SKM-1 treated with dmso at 0.1 percent for 144 hours (cell line): ENCODE measurements around the gene NANS.
"Not testable (repeated sequence)": the region's sequence is repeated elsewhere in the genome, so short reads cannot be mapped to it uniquely, and the experiment has no call there.

Experiments used
- DNase-seq: peaks from one replicate; lab custom pipeline; 2025; ENCODE audit not compliant: unreplicated experiment; lab: John Stamatoyannopoulos, UW

NANS gene, protein sequence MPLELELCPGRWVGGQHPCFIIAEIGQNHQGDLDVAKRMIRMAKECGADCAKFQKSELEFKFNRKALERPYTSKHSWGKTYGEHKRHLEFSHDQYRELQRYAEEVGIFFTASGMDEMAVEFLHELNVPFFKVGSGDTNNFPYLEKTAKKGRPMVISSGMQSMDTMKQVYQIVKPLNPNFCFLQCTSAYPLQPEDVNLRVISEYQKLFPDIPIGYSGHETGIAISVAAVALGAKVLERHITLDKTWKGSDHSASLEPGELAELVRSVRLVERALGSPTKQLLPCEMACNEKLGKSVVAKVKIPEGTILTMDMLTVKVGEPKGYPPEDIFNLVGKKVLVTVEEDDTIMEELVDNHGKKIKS

DNA sequence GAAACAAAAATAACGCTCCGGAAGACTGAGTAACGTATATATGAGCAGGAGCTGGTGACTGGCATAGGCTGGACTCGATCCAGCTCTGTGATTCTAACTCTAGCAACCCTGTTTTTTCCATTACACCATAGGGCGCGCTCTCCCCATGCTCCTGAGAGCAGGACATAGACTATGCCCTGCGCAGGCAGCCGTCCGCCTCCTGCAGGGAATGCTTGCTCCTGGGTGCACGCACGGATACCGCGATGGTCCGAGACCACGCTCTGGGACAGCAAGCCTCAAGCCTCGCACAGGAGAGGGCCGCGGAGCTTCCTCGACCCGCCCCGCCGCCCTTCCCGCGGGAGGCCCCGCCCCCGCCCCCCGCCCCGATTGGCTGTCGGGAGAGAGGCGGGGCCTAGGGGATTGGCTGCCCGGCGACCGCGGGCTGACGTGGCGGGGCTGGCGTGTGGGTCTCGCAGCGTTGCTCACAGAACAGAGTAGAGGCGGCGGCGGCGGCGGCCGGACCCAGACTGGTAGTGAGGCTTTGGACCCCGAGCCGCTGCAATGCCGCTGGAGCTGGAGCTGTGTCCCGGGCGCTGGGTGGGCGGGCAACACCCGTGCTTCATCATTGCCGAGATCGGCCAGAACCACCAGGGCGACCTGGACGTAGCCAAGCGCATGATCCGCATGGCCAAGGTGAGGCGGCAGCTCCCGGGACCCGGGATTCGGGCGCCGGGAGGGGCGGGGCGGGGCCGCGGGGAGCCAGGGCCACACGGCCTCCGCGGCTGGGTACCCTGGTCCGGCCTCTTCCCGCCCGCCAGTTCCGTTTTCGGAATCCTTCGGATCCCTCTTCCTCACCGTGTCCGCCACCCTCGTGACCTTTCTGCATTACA, at the start of gene NANS:
TSS of gene NANS (plus strand) at position 464 of the 869 bp plus-strand sequence. CDS start at position 541, 77 bp downstream.
- DNase-seq: peak; percentile 71

DNA sequence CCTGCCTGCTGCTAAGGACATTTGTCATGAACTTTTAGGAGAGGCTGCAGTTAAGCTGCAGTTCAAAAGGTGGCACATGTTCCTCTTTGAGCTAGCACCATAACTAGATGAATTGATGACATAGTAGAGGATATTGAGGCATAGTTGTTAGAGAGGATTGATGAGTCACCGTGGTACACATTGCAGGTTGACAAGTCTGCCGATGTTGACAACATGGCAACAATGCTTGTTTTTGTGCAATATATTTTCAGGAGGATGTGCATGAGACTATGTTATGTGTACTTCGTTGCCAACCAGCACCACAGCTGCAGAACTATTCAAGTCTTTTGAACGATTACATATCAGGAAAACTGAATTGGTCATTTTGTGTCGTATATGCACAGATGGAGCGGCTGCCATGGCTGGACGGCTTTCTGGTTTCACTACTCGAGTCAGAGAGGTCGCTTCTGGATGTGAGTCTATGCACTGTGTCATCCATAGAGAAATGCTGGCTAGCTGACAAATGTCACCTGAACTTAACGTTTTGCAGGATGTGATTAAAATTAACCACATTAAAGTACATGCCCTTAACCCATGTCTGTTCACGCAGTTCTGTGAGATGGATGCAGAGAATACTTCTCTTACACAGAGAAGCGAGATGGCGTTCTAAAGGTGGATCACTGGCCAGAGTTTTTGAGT, 49.1 kb upstream of the NANS start:
- DNase-seq: no peak

DNA sequence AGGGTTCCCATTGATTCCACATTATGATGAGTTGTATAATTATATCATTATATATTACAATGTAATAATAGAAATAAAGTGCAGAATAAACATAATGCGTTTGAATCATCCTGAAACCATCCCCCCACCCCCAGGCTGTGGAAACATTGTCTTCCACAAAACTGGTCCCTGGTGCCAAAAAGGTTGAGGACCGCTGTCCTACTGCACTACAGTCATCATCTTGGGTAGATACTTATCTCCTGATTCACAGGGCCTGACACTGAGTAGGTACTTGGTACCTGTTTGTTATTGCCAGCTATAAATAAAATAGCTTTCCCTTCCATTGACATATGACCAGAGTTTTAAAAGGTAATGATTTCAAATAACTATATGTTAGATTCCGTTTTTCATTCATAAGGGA, 47.8 kb upstream of the NANS start:
- no peak for DNase-seq

DNA sequence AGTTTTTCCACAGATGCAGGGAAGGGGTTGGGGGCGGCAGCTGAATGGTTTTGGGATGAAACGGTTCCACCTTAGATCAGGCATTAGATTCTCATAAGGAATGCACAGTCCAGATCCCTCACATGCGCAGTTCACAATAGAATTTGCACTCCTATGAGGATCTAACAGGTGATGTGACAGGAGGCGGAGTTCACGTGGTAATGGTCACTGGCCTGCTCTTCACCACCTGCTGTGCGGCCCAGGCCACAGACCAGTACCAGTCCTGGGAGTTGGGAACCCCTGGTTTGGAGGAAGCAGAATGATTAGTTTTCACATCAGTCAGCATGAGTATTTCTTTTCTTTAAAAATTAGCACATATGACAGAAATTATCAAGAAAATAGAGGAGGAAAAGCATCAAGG, 47.1 kb upstream of the NANS start:
- DNase-seq: no peak

DNA sequence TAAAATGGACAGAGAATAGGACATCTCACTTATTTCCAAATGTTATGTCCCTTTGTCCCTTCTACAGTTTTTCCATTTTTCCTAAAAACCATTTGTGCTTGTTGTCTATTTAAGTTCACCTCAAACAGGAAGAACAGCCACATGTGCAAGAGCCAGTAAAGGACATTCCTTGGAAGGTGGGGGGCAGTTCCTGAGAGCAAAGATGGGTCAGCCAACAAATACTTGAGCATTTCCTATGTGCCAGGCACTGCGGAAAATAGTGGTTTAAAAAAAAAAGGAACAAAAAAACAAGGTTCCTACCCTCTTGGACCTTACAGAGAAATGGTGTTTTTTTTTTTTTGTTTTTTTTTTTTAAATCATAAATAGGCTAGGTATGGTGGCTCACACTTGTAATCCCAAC, 46.6 kb upstream of the NANS start:
- DNase-seq: no peak

DNA sequence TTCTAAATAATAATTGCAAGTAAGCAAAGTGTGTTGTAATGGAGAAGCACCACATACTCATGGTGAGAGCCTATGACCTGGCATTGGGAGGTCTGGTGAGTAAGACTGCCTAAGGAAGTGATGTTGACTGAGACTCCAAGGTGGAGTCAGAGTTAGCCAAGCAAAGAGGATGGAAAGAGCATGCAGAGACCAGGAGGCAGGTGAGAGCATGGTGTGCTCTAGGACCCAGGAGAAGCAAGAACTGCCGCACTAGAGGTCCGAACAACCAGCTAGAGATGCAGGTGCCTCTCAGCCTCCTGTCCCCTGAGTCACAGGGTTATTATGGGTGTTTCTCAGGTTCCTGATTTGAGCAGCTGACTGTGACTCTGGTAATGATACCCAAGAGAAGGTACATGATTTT, 46.1 kb upstream of the NANS start:
- DNase-seq: no peak

DNA sequence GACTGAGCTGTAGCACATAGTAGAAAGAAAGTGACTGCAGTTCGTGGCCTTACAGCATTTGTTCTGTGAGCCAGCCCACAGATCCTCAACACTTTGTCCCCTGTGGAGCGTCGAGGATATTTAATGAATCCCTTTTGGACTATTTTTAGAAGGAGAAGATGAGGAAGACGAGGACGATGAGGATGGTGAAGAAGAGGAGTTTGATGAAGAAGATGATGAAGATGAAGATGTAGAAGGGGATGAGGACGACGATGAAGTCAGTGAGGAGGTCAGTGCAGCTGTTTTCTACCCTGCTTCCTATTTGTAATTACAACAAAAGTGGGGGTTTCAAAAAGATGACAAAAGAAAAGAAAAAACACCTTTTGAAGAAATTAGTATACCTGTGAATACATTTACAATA, 45.4 kb upstream of the NANS start:
- DNase-seq: no peak

DNA sequence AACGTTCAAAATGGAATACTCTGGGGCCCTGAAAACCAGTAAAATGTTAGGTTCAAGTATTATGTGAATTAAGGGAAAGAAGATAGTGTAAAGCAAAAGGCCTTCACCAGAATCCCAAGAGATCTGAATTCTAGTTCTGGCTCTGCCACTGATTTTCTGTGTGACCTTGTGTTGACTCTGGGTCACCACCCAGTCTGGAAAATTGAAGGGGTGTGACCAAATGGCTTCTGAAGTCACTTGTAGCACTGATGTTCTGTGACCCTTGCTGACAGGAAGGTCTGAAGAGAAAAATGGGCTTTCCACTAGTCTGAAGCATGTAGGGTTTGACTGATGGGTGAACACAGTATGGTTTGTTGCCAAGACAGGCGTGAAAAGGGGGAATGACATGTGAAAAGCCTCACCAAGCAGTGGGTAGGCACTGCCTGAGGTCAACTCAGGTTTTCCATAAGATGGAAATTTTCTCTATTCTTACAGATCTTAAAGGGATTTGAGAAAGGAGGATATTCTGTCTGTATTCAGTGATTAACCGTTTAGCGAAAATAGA, 40.3 kb upstream of the NANS start:
- no peak for DNase-seq

DNA sequence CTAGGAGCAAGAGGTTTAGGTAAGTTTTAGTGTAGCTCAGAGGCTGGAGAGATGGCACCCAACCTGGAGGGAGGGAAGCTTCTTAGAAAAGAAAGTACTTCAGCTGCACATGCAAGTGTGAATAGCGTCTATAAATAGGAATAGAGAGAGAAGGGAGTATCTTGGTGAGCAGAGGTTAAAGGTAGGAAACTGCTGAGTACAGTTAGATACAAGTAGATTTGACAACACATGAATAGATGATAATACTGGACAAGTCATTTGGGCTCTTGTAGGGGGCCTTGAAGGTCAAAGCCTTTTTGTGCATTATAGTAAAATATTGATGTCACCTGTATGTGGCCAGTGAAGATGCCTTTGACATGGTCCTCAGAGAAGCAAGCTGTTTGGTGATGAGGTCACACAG, 39.2 kb upstream of the NANS start:
- no peak for DNase-seq

DNA sequence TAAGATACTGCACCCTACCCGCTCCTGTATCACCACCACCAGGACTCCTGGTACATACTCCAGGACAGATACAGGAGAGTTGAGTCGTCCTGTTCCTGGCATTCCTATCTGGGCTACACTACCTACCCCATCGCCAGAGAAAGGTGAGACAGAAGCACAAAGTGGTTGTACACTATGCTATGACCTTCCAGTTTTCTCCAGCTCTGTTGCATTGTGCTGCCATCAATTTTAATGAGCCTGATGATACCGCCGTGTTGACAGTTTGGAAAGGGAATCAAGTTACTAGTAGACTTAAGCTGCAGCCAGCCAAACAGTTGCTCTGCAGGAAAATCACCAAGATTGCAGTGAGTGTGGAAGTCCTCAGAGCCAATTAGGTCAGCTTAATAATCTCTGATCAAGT, 38.2 kb upstream of the NANS start:
- no peak for DNase-seq

DNA sequence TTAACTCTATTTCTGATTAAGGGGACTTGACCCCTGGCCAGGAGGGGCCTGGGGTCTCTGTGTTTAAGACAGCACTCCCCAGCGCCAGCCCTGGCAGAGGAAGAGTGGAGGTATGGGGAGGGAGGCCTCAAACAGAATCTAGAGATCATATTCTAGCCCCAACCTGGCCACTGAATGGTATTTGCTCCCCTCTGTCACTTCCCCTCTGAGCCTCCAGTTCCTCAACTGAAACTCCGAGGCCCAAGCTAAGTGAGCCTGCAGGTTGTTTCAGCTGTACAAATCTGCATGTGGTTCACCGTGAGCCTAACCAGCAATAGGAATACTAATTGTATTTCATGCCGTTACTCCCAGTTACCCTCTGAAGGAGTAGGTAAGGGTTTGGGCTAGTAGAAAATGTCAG, 37.4 kb upstream of the NANS start:
- no peak for DNase-seq

DNA sequence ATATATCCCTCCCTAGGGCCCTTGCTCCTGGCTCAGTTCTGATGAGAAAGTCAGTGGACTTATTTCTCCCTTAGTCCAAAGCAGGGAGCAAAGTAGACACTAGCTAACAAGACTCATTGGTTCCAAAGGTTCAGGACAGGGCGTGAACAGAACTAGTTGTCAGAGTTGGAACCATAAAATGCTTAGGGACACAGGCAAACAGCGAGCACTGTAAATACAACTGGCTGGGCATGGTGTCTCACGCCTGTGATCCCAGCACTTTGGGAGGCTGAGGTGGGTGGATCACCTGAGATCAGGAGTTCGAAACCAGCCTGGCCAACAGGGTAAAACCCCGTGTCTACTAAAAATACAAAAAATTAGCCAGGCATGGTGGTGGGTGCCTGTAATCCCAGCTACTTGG, 36.7 kb upstream of the NANS start:
- not testable (repeated sequence) for DNase-seq

DNA sequence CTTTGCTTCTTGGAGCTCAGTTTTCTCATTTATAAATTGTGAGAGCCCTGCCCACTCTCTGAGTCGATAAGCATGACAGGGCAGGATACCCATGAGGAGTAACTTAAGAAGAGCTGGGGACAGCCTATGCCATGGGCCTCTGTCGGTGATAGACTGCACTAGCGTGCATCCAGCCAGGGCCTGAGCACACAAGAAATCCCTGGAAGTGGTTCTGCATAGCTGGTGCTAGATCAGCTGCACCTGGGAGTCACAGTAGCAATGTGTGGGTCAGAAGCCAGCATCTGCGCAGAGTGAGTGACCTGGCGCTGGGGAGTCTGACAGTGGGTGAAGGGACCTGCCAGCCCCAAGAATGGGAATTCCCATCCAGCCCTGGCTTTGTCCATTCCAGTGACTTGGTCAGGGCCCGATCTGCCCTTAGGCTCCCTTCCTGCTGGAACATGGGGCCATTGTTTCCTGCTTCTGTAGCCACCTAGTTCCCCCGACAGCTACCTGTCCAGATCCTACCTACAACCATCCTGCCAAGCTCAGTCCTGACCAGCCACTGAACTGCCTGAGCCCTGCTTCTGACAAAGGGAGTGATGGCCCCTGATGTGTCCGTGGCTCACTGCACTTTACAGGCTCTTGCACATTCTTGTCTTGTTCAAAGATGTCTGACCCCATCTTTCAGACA, 35.9 kb upstream of the NANS start:
- no peak for DNase-seq

DNA sequence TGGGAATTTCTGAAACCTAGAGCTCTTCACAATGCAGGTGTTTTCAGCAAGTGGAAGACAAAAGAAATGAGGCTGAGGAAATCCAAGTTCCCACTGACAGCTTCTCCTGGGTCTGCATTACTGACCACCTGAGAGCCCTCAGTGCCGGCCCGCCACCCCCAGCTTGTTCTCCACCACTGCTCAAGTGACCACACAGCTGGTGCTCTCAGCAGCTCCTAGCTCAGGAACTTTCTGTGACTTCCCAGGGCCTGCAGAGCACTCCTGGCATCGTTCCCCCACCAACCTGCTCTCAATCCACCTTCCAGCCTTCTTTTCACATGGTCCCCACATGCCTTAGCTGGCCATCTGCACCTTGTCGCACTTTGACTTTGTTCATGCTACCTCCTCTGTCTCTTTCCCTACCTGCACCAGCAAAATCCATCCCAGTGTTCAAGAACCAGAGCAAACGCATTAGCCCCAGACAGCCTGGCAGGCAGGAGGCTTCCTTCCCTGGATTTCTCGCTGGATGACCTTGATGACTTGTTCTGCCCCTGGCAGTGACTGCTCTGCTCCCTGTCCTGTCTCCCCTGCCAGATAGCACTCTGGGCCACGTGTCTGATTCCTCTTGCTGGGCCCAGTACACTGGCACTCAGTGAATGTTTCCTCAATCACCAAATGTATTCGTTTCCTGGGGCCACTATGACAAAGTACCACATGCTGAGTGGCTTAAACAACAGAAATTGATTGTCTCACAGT, 35.1 kb upstream of the NANS start:
- DNase-seq: no peak

DNA sequence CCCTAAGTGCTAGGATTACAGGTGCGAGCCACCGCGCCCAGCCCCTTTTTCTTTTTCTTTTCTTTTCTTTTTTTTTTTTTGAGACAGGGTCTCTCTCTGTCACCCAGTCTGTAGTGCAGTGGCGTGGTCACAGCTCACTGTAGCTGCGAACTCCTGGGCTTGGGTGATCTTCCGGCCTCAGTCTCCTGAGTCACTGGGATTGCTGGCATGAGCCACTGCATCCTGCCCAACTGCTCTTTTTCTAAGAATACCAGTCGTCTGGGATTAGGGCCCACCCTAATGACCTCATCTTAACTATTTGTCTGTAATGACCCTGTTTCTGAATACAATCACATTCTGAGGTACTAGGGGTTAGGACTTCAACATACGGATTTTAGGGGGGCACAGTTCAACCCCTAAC, 34.1 kb upstream of the NANS start:
- no peak for DNase-seq

DNA sequence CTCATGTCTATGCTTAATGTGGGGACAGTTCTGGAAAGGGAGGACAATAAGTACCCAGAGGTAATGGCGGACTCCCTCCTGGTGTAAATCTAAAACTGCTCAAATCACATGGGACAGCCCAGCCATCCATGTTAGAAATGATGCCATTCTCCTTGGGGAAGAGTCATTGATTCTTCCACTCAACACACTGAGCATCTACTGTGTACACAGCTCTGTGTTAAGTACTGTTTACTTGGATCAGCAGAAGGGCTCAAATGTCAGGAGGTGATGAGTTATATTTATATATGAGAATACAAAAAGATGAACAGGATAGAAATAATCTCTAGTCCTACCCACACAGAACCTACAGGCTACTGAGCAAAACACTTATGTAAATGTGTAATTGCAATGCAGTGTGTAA, 31.8 kb upstream of the NANS start:
- no peak for DNase-seq

DNA sequence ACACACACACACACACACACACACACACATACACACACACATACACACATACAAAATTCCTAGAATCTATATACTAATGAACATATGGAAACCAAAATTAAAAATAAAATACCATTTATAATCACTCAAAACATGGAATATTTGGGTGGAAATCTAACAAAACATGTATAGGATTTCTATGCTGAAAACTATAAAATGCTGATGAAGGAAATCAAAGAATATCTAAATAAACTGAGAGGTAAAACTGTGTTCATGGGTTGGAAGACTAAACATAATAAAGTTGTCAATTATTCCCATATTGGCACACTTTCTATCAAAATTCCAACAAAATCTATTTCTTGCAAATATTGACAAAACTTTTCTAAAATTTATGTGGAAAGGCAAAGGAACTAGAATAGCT, 25.4 kb upstream of the NANS start:
- no peak for DNase-seq

DNA sequence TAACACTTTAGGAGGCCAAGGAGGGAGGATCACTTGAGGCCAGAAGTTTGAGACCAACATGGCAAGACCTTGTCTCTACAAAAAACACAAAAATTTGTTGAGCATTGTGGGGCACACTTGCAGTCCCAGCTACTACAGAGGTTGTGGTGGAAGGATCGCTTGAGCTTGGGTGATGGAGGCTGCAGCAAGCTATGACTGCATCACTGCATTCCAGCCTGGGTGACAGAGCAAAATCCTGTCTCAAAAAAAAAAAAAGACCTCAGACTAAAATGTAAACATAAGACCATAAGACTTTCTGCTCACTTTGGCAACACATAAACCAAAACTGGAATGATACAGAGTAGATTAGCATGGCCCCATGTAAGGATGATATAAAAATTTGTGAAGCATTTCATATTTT, 24.6 kb upstream of the NANS start:
- DNase-seq: no peak

DNA sequence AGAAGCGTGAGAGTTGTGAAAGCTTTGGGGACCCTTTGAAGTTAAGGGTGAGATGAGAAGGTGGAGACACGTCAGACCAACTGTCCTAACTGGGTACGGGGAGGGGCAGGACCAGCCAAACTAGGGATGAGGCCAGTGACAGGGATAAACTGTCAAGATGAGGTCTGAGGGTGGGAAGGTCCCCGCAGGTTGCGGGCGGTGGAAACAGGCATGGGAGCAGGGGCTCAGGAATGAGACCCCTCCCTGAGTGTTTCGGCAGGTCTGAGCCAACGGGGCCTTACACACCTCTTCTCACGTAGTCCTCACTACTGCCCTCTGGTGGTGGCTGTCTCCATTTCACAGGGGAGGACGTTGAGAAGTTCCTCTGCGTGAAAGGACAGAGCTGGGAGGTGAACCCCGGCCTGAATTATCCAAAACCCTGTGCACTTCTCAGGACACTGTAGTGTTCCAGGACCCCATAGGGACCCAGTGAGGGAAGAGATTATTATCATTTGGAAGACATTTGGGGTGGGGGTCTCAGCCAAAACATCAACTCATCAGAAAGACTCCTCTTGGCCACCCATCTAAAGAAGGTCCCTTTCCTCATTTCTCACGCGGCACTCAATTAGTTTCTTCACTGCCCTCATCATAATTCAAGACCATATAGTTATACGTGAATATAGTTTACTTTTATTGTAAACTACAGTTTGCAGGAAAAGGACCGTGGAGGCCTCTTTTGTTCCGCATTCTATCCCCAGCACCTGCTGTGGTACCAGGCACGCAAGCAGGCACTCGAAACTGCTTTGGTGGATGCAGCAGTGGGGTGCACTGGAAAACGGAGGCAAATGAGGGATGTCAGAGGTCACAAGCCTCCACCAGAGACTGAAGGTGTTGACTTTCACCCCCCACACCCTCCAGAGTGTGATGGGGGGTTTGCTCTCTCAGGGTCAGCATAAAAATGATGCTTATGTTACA, 21.7 kb upstream of the NANS start:
- DNase-seq: peak; percentile 26
